HG03571 (cell line): ENCODE data around the gene RNF38.
"Not testable (repeated sequence)": the region's sequence is repeated elsewhere in the genome, so short reads cannot be mapped to it uniquely, and the experiment has no call there.

Source experiments
- ATAC-seq: cut with Tn5 transposase; IDR thresholded peaks from one replicate; pipeline ENCODE4 v1.9.1; 2021; ENCODE audit not compliant: unreplicated experiment

The RNF38 gene

GRCh38 chr9:36336131-36336907, 63.8 kb downstream of the RNF38 start:
- ATAC-seq, result no peak

GRCh38 chr9:36332006-36332405, 68.1 kb downstream of the RNF38 start:
- ATAC-seq, result no peak

GRCh38 chr9:36328798-36329411, 71.2 kb downstream of the RNF38 start:
- no peak for ATAC-seq

- ATAC-seq, result no peak
Observed at GRCh38 chr9:36325081-36325828, 74.8 kb downstream of the RNF38 start.

GRCh38 chr9:36323926-36324325, 76.1 kb downstream of the RNF38 start:
- no peak for ATAC-seq

- no peak for ATAC-seq
Observed at GRCh38 chr9:36322462-36322861, 77.6 kb downstream of the RNF38 start.

- not testable (repeated sequence) for ATAC-seq
Observed at GRCh38 chr9:36321903-36322302, 78.2 kb downstream of the RNF38 start.

- no peak for ATAC-seq
Observed at GRCh38 chr9:36320466-36320865, 79.6 kb downstream of the RNF38 start.

GRCh38 chr9:36319806-36320205, 80.3 kb downstream of the RNF38 start:
- no peak for ATAC-seq

- no peak for ATAC-seq
Observed at GRCh38 chr9:36319183-36319582, 80.9 kb downstream of the RNF38 start.

- ATAC-seq, result no peak
Observed at GRCh38 chr9:36318212-36318802, 81.8 kb downstream of the RNF38 start.

- no peak for ATAC-seq
Observed at GRCh38 chr9:36317766-36318165, 82.3 kb downstream of the RNF38 start.

- ATAC-seq, result no peak
Observed at GRCh38 chr9:36316611-36317317, 83.3 kb downstream of the RNF38 start.

- no peak for ATAC-seq
Observed at GRCh38 chr9:36316049-36316448, 84.0 kb downstream of the RNF38 start.

GRCh38 chr9:36315283-36315682, 84.8 kb downstream of the RNF38 start:
- ATAC-seq, result no peak

GRCh38 chr9:36314740-36315139, 85.3 kb downstream of the RNF38 start:
- no peak for ATAC-seq

- no peak for ATAC-seq
Observed at GRCh38 chr9:36306471-36307306, 93.4 kb downstream of the RNF38 start.

- ATAC-seq, result not testable (repeated sequence)
Observed at GRCh38 chr9:36304366-36304765, 95.7 kb downstream of the RNF38 start.

GRCh38 chr9:36301227-36301626, 98.8 kb downstream of the RNF38 start:
- no peak for ATAC-seq

GRCh38 chr9:36298566-36298965, 101.5 kb downstream of the RNF38 start:
- no peak for ATAC-seq
